GM19397 (cell line): ENCODE measurements around the gene CTNNA1.
"Not testable (repeated sequence)": the region's sequence is repeated elsewhere in the genome, so short reads cannot be mapped to it uniquely, and the experiment has no call there.

Source experiments
- ATAC-seq: cut with Tn5 transposase; IDR thresholded peaks from one replicate; pipeline ENCODE4 v1.9.1; 2021; ENCODE audit warnings: mild to moderate bottlenecking, moderate library complexity; ENCODE audit not compliant: unreplicated experiment

Gene CTNNA1

GRCh38 chr5:138722544-138723177 is 30.6 kb upstream of the CTNNA1 start:
- no peak for ATAC-seq

GRCh38 chr5:138724470-138725146 is 28.6 kb upstream of the CTNNA1 start:
- no peak for ATAC-seq

- ATAC-seq, result no peak
Measured at GRCh38 chr5:138725153-138725817, 27.9 kb upstream of the CTNNA1 start.

GRCh38 chr5:138725818-138726416 is 27.3 kb upstream of the CTNNA1 start:
- ATAC-seq, result no peak

GRCh38 chr5:138726848-138727247 is 26.4 kb upstream of the CTNNA1 start:
- ATAC-seq, result no peak

- not testable (repeated sequence) for ATAC-seq
Measured at GRCh38 chr5:138730496-138730895, 22.7 kb upstream of the CTNNA1 start.

- ATAC-seq, result no peak
Measured at GRCh38 chr5:138732466-138732865, 20.8 kb upstream of the CTNNA1 start.

- ATAC-seq, result no peak
Measured at GRCh38 chr5:138732933-138733332, 20.3 kb upstream of the CTNNA1 start.

GRCh38 chr5:138733509-138733908 is 19.7 kb upstream of the CTNNA1 start:
- no peak for ATAC-seq

GRCh38 chr5:138736293-138736692 is 16.9 kb upstream of the CTNNA1 start:
- ATAC-seq, result no peak

GRCh38 chr5:138737494-138738265 is 15.5 kb upstream of the CTNNA1 start:
- ATAC-seq, result no peak

- ATAC-seq, result no peak
Measured at GRCh38 chr5:138738399-138738798, 14.8 kb upstream of the CTNNA1 start.

- ATAC-seq, result no peak
Measured at GRCh38 chr5:138739938-138740337, 13.3 kb upstream of the CTNNA1 start.

- no peak for ATAC-seq
Measured at GRCh38 chr5:138743484-138743883, 9.7 kb upstream of the CTNNA1 start.

GRCh38 chr5:138745268-138745667 is 8.0 kb upstream of the CTNNA1 start:
- ATAC-seq, result no peak

GRCh38 chr5:138748630-138749081 is 4.6 kb upstream of the CTNNA1 start:
- no peak for ATAC-seq

- ATAC-seq, result not testable (repeated sequence)
Measured at GRCh38 chr5:138751344-138751743, 1.9 kb upstream of the CTNNA1 start.

- no peak for ATAC-seq
Measured at GRCh38 chr5:138752341-138752950, 779 bp upstream of the CTNNA1 start.

- ATAC-seq, result peak; percentile 8
Measured at GRCh38 chr5:138753794-138754698, 821 bp downstream of the CTNNA1 start.

GRCh38 chr5:138754699-138755057 is 1.5 kb downstream of the CTNNA1 start:
- ATAC-seq, result no peak
